Loucy (cell line): ENCODE results near the gene DLG2.

Source experiments
- H2AFZ ChIP-seq: fragments of 200-600 bp; sonication (generic); 2 replicates; pipeline ENCODE4 v1.6.0; 2016; ENCODE audit warnings: antibody characterized with exemption, mild to moderate bottlenecking, low read length, moderate library complexity
- H3F3A ChIP-seq: fragments of 200-600 bp; 2 replicates; pipeline ENCODE4 v1.6.0; 2016; ENCODE audit warnings: antibody characterized with exemption, low read depth, mild to moderate bottlenecking
- H3K27me3 ChIP-seq: fragments of 200-600 bp; sonication (generic); 2 replicates; pipeline ENCODE4 v1.6.1; 2014; ENCODE audit warnings: low read length, mild to moderate bottlenecking; ENCODE audit not compliant: insufficient read depth, poor library complexity, severe bottlenecking
- H3K36me3 ChIP-seq: fragments of 200-600 bp; sonication (generic); 2 replicates; pipeline ENCODE4 v1.6.1; 2016; ENCODE audit warnings: low read length; ENCODE audit not compliant: insufficient read depth
- H3K4me1 ChIP-seq: fragments of 200-600 bp; sonication (generic); 2 replicates; pipeline ENCODE4 v1.5.1; 2014; ENCODE audit warnings: low read length, mild to moderate bottlenecking; ENCODE audit not compliant: insufficient read depth, poor library complexity, severe bottlenecking
- H3K4me2 ChIP-seq: fragments of 200-600 bp; sonication (generic); 2 replicates; pipeline ENCODE4 v1.6.0; 2014; ENCODE audit warnings: antibody characterized with exemption, low read length, low read depth, mild to moderate bottlenecking; ENCODE audit not compliant: poor library complexity, severe bottlenecking
- H3K4me3 ChIP-seq: fragments of 200-600 bp; sonication (generic); 2 replicates; pipeline ENCODE4 v1.5.1; 2014; ENCODE audit warnings: low read length, mild to moderate bottlenecking, mixed read lengths; ENCODE audit not compliant: poor library complexity, severe bottlenecking
- H3K79me2 ChIP-seq: fragments of 200-600 bp; sonication (generic); 2 replicates; pipeline ENCODE4 v1.6.1; 2014; ENCODE audit warnings: low read length; ENCODE audit not compliant: insufficient read depth
- H3K9ac ChIP-seq: fragments of 200-600 bp; sonication (generic); 2 replicates; pipeline ENCODE4 v1.6.0; 2014; ENCODE audit warnings: mild to moderate bottlenecking, low read depth, low read length, moderate library complexity; ENCODE audit not compliant: poor library complexity, severe bottlenecking
- H3K9me2 ChIP-seq: fragments of 200-600 bp; sonication (generic); replicated peaks from 2 replicates; pipeline ENCODE4 v1.6.1; 2016; ENCODE audit warnings: low read depth, low read length, mixed read lengths
- H3K9me3 ChIP-seq: fragments of 200-600 bp; sonication (generic); 2 replicates; pipeline ENCODE4 v1.6.1; 2014; ENCODE audit warnings: mild to moderate bottlenecking, antibody characterized with exemption, low read length, low read depth; ENCODE audit not compliant: insufficient read depth
- H4K20me1 ChIP-seq: fragments of 200-600 bp; sonication (generic); 2 replicates; pipeline ENCODE4 v1.6.0; 2014; ENCODE audit warnings: antibody characterized with exemption, low read length, mild to moderate bottlenecking; ENCODE audit not compliant: insufficient read depth, poor library complexity, severe bottlenecking
- CTCF ChIP-seq: fragments of 200-600 bp; sonication (generic); conservative IDR thresholded peaks from 2 replicates; pipeline ENCODE4 v1.5.1; 2014; ENCODE audit warnings: mild to moderate bottlenecking, antibody characterized with exemption, low read length
- EZH2phosphoT487 ChIP-seq: fragments of 200-600 bp; IDR thresholded peaks from 2 replicates; pipeline ENCODE4 v1.6.1; 2018; ENCODE audit warnings: antibody characterized with exemption, mild to moderate bottlenecking, moderate library complexity, borderline replicate concordance

The DLG2 gene

GRCh38 chr11:83779876-83780275 lies 1847.3 kb downstream of the DLG2 start:
- Histone ChIP-seq H3K9ac (no peak overlapping the region), H3K9me3 (no peaks in the 10 kb centered on the region), H3K4me2 (no peak overlapping the region), H3K79me2 (no peaks in the 10 kb centered on the region), H2AFZ (no peak overlapping the region), H3K4me1 (no peaks in the 10 kb centered on the region), H3K36me3 (no peaks in the 10 kb centered on the region), H3K9me2 (no peaks in the 10 kb centered on the region), H3K27me3 (no peaks in the 10 kb centered on the region), H3K4me3 (no peak overlapping the region), H3F3A (no peaks in the 10 kb centered on the region), H4K20me1 (no peaks in the 10 kb centered on the region)
- TF ChIP-seq CTCF (no peak), EZH2phosphoT487 (no peak)

GRCh38 chr11:83778596-83778995 lies 1848.5 kb downstream of the DLG2 start:
- H3K27me3 ChIP-seq: no peaks in the 10 kb centered on the region
- no peak overlapping the region for H3K4me2 ChIP-seq
- H3K4me3 ChIP-seq: no peak overlapping the region
- no peak overlapping the region for H2AFZ ChIP-seq
- H3K4me1 ChIP-seq: no peaks in the 10 kb centered on the region
- no peaks in the 10 kb centered on the region for H4K20me1 ChIP-seq
- H3K9me3 ChIP-seq: no peaks in the 10 kb centered on the region
- H3K9me2 ChIP-seq: no peaks in the 10 kb centered on the region
- H3K79me2 ChIP-seq: no peaks in the 10 kb centered on the region
- no peaks in the 10 kb centered on the region for H3F3A ChIP-seq
- TF ChIP-seq EZH2phosphoT487 (no peak), CTCF (no peak)
- no peak overlapping the region for H3K9ac ChIP-seq
- no peaks in the 10 kb centered on the region for H3K36me3 ChIP-seq

GRCh38 chr11:83773950-83774880 lies 1852.9 kb downstream of the DLG2 start:
- H3K9me2 ChIP-seq: no peaks in the 10 kb centered on the region
- H4K20me1 ChIP-seq: no peaks in the 10 kb centered on the region
- H3F3A ChIP-seq: no peaks in the 10 kb centered on the region
- H2AFZ ChIP-seq: no peak overlapping the region
- no peaks in the 10 kb centered on the region for H3K79me2 ChIP-seq
- no peaks in the 10 kb centered on the region for H3K36me3 ChIP-seq
- no peaks in the 10 kb centered on the region for H3K4me1 ChIP-seq
- no peaks in the 10 kb centered on the region for H3K27me3 ChIP-seq
- TF ChIP-seq EZH2phosphoT487: no peak
- no peak for TF ChIP-seq CTCF
- no peaks in the 10 kb centered on the region for H3K9me3 ChIP-seq
- H3K9ac ChIP-seq: no peak overlapping the region
- H3K4me3 ChIP-seq: no peak overlapping the region
- H3K4me2 ChIP-seq: no peak overlapping the region
